Caco-2 (cell line): ENCODE results near the gene ZNFX1. TPM values are rescaled to one million over a fixed set of nuclear protein-coding genes. Genes with fewer than 3 reads are reported as not detected.
A peak's percentile ranks its signal among the peaks of the same experiment; 100 is the strongest.

ENCODE experiments used
- BruUV-seq: library from RNA; stranded (reverse); fragments of 400-500 nt; replicated peaks from 2 replicates; lab custom pipeline; 2021; lab: Mats Ljungman, UMichigan
- CTCF ChIA-PET: fragments of 300-600 bp; sonication (Branson Sonifier 250); formaldehyde crosslinking; loops from one replicate; lab custom pipeline; 2022; ENCODE audit warnings: antibody characterized with exemption; lab: Charles Lee
- POLR2A ChIA-PET: fragments of 300-600 bp; sonication (Branson Sonifier 250); formaldehyde crosslinking; loops from one replicate; lab custom pipeline; 2022; ENCODE audit warnings: antibody characterized with exemption; lab: Charles Lee
- DNase-seq, 2 experiments: peaks; one replicate each; pipeline versions ENCODE4 v3.0.0 to v3.0.0-alpha.2; 2020 to 2022
- H3K27me3 ChIP-seq: replicated peaks from 2 replicates; pipeline ENCODE4 v1.6.0; 2011; ENCODE audit warnings: low read length; ENCODE audit not compliant: control insufficient read depth, insufficient read depth
- H3K36me3 ChIP-seq: 2 replicates; pipeline ENCODE4 v1.5.1; 2011; ENCODE audit warnings: low read length; ENCODE audit not compliant: control insufficient read depth, insufficient read depth
- H3K4me1 ChIP-seq: fragments of 250-450 bp; sonication (Bioruptor Pico); 2 replicates; pipeline ENCODE4 v1.5.1; 2020; ENCODE audit warnings: mild to moderate bottlenecking
- H3K4me3 ChIP-seq: 2 replicates; pipeline ENCODE4 v1.5.1; 2011; ENCODE audit warnings: low read depth, mild to moderate bottlenecking, control low read depth, low read length
- H3K9me3 ChIP-seq: fragments of 250-450 bp; sonication (Bioruptor Pico); 2 replicates; pipeline ENCODE4 v1.5.1; 2020; ENCODE audit warnings: mild to moderate bottlenecking, moderate library complexity
- H3K27ac Mint-ChIP-seq: one replicate; pipeline ENCODE4 v1.8.0; 2022; ENCODE audit warnings: mixed read lengths; ENCODE audit not compliant: unreplicated experiment
- H3K27me3 Mint-ChIP-seq: one replicate; pipeline ENCODE4 v1.8.0; 2022; ENCODE audit warnings: mixed read lengths; ENCODE audit not compliant: insufficient read depth, unreplicated experiment
- H3K36me3 Mint-ChIP-seq: one replicate; pipeline ENCODE4 v1.8.0; 2022; ENCODE audit warnings: mild to moderate bottlenecking, mixed read lengths; ENCODE audit not compliant: insufficient read depth, unreplicated experiment
- H3K4me1 Mint-ChIP-seq: one replicate; pipeline ENCODE4 v1.8.0; 2022; ENCODE audit warnings: low read depth, mixed read lengths; ENCODE audit not compliant: unreplicated experiment
- H3K4me3 Mint-ChIP-seq: one replicate; pipeline ENCODE4 v1.8.0; 2022; ENCODE audit warnings: mild to moderate bottlenecking, moderate library complexity, mixed read lengths; ENCODE audit not compliant: unreplicated experiment
- H3K9me3 Mint-ChIP-seq: one replicate; pipeline ENCODE4 v1.8.0; 2022; ENCODE audit warnings: mixed read lengths; ENCODE audit not compliant: unreplicated experiment
- intact Hi-C: fragments of 100-400 bp; cut with micrococcal nuclease; formaldehyde crosslinking; loops from one replicate; pipeline ENCODE4 v1.10.0; 2022; ENCODE audit not compliant: unreplicated experiment
- total RNA-seq: library from RNA; stranded (reverse); gene quantifications from 2 replicates; pipeline ENCODE4 v1.2.3, GENCODE V29; 2022
- TF ChIP-seq, protein P1 (sequence below), 2 experiments: fragments of 200-600 bp in 1 of 2; IDR thresholded peaks; 1 replicate in 1 of 2; 2 replicates in 1 of 2; pipeline versions ENCODE4 v1.5.1 to v1.8.0; 2011 to 2022; ENCODE audit warnings: antibody characterized with exemption in 1 of 2, control low read depth in 1 of 2, inconsistent platforms in 1 of 2, low read depth in 1 of 2, low read length in 1 of 2, mild to moderate bottlenecking in 1 of 2, moderate library complexity in 1 of 2; ENCODE audit not compliant: insufficient read depth in 1 of 2, severe bottlenecking in 1 of 2, unreplicated experiment in 1 of 2

Gene ZNFX1
- total RNA-seq, 1 experiment from 2014 or later = 34.0 TPM

DNA sequence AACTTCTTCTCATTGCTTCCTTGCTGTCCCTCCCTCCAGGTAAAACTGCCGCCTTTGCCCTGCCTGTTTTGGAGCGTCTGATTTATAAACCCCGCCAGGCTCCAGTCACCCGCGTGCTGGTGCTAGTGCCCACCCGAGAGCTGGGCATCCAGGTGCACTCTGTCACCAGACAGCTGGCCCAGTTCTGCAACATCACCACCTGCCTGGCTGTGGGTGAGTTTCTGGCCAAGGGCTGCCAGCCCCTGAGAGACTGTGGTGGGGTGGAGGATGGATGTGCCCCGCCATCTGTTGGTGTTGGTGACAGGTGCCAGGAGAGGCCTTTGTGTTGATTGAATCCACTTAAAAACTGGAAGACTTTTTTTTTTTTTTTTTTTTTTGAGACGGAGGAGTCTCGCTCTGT, 49.2 kb downstream of the ZNFX1 start:
- Mint-ChIP-seq H3K9me3 (no peaks in the 10 kb centered on the region), H3K27ac (peak overlapping the region; percentile 60), H3K4me1 (peaks cover 19% of the 10 kb centered on the region), H3K4me3 (no peak overlapping the region), H3K36me3 (peaks cover 97% of the 10 kb centered on the region), H3K27me3 (no peaks in the 10 kb centered on the region)
- ChIA-PET POLR2A (interaction anchor here (0.5 to 0.7 kb wide), 2 partner anchors 71 to 78 kb away, joined by 5 read pairs; no protein-coding TSS in a partner anchor), CTCF (no interaction called here)
- Histone ChIP-seq H3K4me3 (no peak overlapping the region), H3K27me3 (no peaks in the 10 kb centered on the region), H3K9me3 (no peaks in the 10 kb centered on the region), H3K36me3 (peaks cover 29% of the 10 kb centered on the region), H3K4me1 (peaks cover 22% of the 10 kb centered on the region)
- BruUV-seq = no TSS peak
- intact Hi-C loops = no loop called here
- no peak for DNase-seq
- TF ChIP-seq, protein P1, sequence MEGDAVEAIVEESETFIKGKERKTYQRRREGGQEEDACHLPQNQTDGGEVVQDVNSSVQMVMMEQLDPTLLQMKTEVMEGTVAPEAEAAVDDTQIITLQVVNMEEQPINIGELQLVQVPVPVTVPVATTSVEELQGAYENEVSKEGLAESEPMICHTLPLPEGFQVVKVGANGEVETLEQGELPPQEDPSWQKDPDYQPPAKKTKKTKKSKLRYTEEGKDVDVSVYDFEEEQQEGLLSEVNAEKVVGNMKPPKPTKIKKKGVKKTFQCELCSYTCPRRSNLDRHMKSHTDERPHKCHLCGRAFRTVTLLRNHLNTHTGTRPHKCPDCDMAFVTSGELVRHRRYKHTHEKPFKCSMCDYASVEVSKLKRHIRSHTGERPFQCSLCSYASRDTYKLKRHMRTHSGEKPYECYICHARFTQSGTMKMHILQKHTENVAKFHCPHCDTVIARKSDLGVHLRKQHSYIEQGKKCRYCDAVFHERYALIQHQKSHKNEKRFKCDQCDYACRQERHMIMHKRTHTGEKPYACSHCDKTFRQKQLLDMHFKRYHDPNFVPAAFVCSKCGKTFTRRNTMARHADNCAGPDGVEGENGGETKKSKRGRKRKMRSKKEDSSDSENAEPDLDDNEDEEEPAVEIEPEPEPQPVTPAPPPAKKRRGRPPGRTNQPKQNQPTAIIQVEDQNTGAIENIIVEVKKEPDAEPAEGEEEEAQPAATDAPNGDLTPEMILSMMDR (IDR thresholded peaks at IDR 0.05; ENCODE audit: insufficient read depth in 1 of 2, low read depth in 1 of 2, low read length in 1 of 2, severe bottlenecking in 1 of 2, unreplicated experiment in 1 of 2) = no peak

DNA sequence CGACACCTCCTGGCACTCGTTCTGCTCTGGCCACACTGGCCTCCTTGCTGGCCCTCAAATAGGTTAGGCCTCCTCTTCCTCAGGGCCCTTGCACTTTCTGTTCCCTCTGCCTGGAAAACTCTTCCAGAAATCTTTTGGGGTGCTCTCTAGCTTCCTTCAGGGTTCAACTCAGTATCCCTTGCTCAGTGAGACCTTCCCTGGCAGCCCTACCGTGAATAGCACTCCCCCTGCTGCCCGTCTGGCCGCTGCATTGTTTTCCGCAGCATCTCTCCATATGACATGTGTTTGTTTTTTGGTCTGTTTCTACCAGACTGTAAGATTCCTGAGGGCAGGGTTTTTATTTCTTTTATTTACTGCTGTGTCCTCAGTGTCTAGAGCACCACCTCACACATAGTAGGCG, 52.0 kb downstream of the ZNFX1 start:
- intact Hi-C loops = no loop called here
- H3K36me3 ChIP-seq = peaks cover 32% of the 10 kb centered on the region
- H3K9me3 ChIP-seq = no peaks in the 10 kb centered on the region
- TF ChIP-seq, protein P1 (IDR thresholded peaks at IDR 0.05; ENCODE audit: insufficient read depth in 1 of 2, low read depth in 1 of 2, low read length in 1 of 2, severe bottlenecking in 1 of 2, unreplicated experiment in 1 of 2) = no peak
- CTCF ChIA-PET = interaction anchor here (0.6 kb wide), 1 partner anchor 9 kb away, joined by 3 read pairs; no protein-coding TSS in a partner anchor
- BruUV-seq = no TSS peak
- Mint-ChIP-seq H3K27me3 (no peaks in the 10 kb centered on the region), H3K27ac (no peak overlapping the region), H3K9me3 (no peaks in the 10 kb centered on the region), H3K36me3 (peaks cover 99% of the 10 kb centered on the region), H3K4me1 (peaks cover 15% of the 10 kb centered on the region), H3K4me3 (no peak overlapping the region)
- no peak for DNase-seq
- no peaks in the 10 kb centered on the region for H3K27me3 ChIP-seq
- POLR2A ChIA-PET = no interaction called here
- no peak overlapping the region for H3K4me3 ChIP-seq
- H3K4me1 ChIP-seq = peaks cover 16% of the 10 kb centered on the region

DNA sequence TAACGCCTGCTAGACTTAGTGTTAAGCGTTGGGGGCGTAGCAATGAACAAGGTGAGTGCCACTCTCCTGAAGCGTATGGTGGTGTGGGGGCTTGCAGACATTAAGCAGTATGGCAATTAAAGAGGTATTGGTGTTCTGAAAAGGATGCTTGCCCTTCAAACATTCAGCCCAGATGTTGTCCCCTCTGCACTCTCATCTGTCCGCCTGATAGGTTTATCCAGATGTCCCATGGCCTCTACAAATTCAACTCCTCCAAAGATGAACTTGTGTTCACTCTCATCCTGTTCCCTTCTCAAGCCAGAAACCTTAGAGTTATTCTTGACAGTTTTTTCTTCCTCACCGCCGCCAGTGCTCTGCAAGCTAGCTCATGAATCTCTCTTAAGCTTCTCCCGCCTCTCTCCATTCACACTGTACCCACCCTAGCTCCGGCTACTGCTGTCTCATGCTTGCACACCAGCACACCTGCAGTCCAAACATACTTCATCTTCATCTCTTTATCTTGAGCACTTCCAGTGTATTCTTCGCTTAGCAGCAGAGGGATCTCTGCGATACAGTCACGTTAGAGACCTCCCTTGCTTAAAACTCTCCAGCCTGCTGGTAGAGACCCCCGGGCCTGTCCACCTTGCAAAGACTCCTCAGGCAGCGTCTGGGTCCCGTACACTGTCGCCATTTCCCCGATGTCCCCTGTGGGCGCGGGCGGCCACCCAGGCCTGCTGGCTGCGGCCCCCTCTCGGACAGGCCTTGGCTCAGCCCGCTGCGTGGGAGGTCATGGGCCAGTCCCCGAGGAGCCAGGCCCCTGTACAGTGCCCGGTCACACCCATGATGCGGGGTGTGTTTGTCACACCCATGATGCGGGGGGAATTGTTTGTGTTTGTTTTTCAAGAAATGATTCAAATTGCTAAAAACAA, 57.7 kb downstream of the ZNFX1 start:
- CTCF ChIA-PET = interaction anchor here (1.6 kb wide), 1 partner anchor 10 kb away, joined by 22 read pairs; no protein-coding TSS in a partner anchor
- peak overlapping the region; percentile 95 for H3K27ac Mint-ChIP-seq
- H3K27me3 Mint-ChIP-seq = no peaks in the 10 kb centered on the region
- POLR2A ChIA-PET = interaction anchor here (0.6 to 1.5 kb wide), 3 partner anchors 26 to 174 kb away, joined by 3 to 11 read pairs (median 3); partner anchors contain the start of genes CSE1L and ZNFX1
- H3K36me3 Mint-ChIP-seq = peaks cover 67% of the 10 kb centered on the region
- H3K36me3 ChIP-seq = peaks cover 12% of the 10 kb centered on the region
- peak overlapping the region; percentile 54 for H3K4me3 ChIP-seq
- H3K9me3 ChIP-seq = no peaks in the 10 kb centered on the region
- H3K4me1 Mint-ChIP-seq = peaks cover 16% of the 10 kb centered on the region
- H3K4me1 ChIP-seq = peaks cover 13% of the 10 kb centered on the region
- BruUV-seq = no TSS peak
- TF ChIP-seq, protein P1 (IDR thresholded peaks at IDR 0.05; ENCODE audit: insufficient read depth in 1 of 2, low read depth in 1 of 2, low read length in 1 of 2, severe bottlenecking in 1 of 2, unreplicated experiment in 1 of 2) = no peak
- H3K27me3 ChIP-seq = no peaks in the 10 kb centered on the region
- intact Hi-C loops = loop anchor here (1.0 to 2.0 kb wide), 2 partner anchors 59 to 174 kb away; partner anchors contain the start of genes CSE1L and ZNFX1
- peak overlapping the region; percentile 89 for H3K4me3 Mint-ChIP-seq
- DNase-seq = no peak
- H3K9me3 Mint-ChIP-seq = no peaks in the 10 kb centered on the region
